Measurements from ENCODE around the gene OR1F1.
A peak's percentile ranks its signal among the peaks of the same experiment; 100 is the strongest.
"Not testable (repeated sequence)": the region's sequence is repeated elsewhere in the genome, so short reads cannot be mapped to it uniquely, and the experiment has no call there.

OR1F1 gene

GRCh38 chr16:3198334-3199072 is 10.5 kb downstream of the OR1F1 start:
- DNase-seq (ENCODE audit: low spot score) = no peak

GRCh38 chr16:3202903-3203539 is 15.0 kb downstream of the OR1F1 start:
- DNase-seq (ENCODE audit: low spot score) = no peak

- not testable (repeated sequence) for DNase-seq (ENCODE audit: low spot score)
Measured at GRCh38 chr16:3205939-3206338, 17.9 kb downstream of the OR1F1 start.

GRCh38 chr16:3207086-3207953 is 19.3 kb downstream of the OR1F1 start:
- DNase-seq (ENCODE audit: low spot score) = no peak

- DNase-seq (ENCODE audit: low spot score) = no peak
Measured at GRCh38 chr16:3212006-3212405, 24.0 kb downstream of the OR1F1 start.

- no peak for DNase-seq (ENCODE audit: low spot score)
Measured at GRCh38 chr16:3212567-3212966, 24.6 kb downstream of the OR1F1 start.

GRCh38 chr16:3214904-3215600 is 27.0 kb downstream of the OR1F1 start:
- no peak for DNase-seq (ENCODE audit: low spot score)

- no peak for DNase-seq (ENCODE audit: low spot score)
Measured at GRCh38 chr16:3215601-3216262, 27.7 kb downstream of the OR1F1 start.

- no peak for DNase-seq (ENCODE audit: low spot score)
Measured at GRCh38 chr16:3216263-3216640, 28.2 kb downstream of the OR1F1 start.

GRCh38 chr16:3220839-3221238 is 32.8 kb downstream of the OR1F1 start:
- no peak for DNase-seq (ENCODE audit: low spot score)

- DNase-seq (ENCODE audit: low spot score) = no peak
Measured at GRCh38 chr16:3223913-3224515, 36.0 kb downstream of the OR1F1 start.

- no peak for DNase-seq (ENCODE audit: low spot score)
Measured at GRCh38 chr16:3234543-3234856, 46.5 kb downstream of the OR1F1 start.

GRCh38 chr16:3234857-3235561 is 47.0 kb downstream of the OR1F1 start, which contains the start of gene ZNF200:
Gene ZNF200 (minus strand): TSS chr16:3235158. CDS start chr16:3233755, 1,403 bp downstream.
- DNase-seq (ENCODE audit: low spot score) = peak; percentile 90

- no peak for DNase-seq (ENCODE audit: low spot score)
Measured at GRCh38 chr16:3235856-3236669, 48.1 kb downstream of the OR1F1 start.

- no peak for DNase-seq (ENCODE audit: low spot score)
Measured at GRCh38 chr16:3241761-3242160, 53.8 kb downstream of the OR1F1 start.

- no peak for DNase-seq (ENCODE audit: low spot score)
Measured at GRCh38 chr16:3242709-3243108, 54.7 kb downstream of the OR1F1 start.

- no peak for DNase-seq (ENCODE audit: low spot score)
Measured at GRCh38 chr16:3243882-3244281, 55.9 kb downstream of the OR1F1 start.

GRCh38 chr16:3246002-3246401 is 58.0 kb downstream of the OR1F1 start:
- DNase-seq (ENCODE audit: low spot score) = no peak

- no peak for DNase-seq (ENCODE audit: low spot score)
Measured at GRCh38 chr16:3246876-3247275, 58.9 kb downstream of the OR1F1 start.

- DNase-seq (ENCODE audit: low spot score) = no peak
Measured at GRCh38 chr16:3248596-3248995, 60.6 kb downstream of the OR1F1 start.

Data from HuH-7 (cell line).